Measurements from ENCODE around the gene WDR82.
A peak's percentile ranks its signal among the peaks of the same experiment; 100 is the strongest.

Gene WDR82

GRCh38 chr3:52240059-52240885 is 38.2 kb downstream of the WDR82 start:
- peak overlapping the region; percentile 98 for H3K4me3 ChIP-seq (ENCODE audit: low read depth, low read length)
- no peak for TF ChIP-seq CTCF (IDR thresholded peaks at IDR 0.05; ENCODE audit: borderline replicate concordance, insufficient read depth, low read depth, low read length)

GRCh38 chr3:52238761-52239701 is 39.4 kb downstream of the WDR82 start, which contains the start of gene TWF2:
Gene TWF2, minus strand, starts transcription at chr3:52239158. Its CDS starts 142 bp downstream, at chr3:52239016.
- TF ChIP-seq CTCF (IDR thresholded peaks at IDR 0.05; ENCODE audit: borderline replicate concordance, insufficient read depth, low read depth, low read length), result peak; percentile 49; the same call in 1 of the 2 replicates
- H3K4me3 ChIP-seq (ENCODE audit: low read depth, low read length), result peak within 1 kb of the TSS; percentile 98

GRCh38 chr3:52238193-52238760 is 40.2 kb downstream of the WDR82 start:
- peak overlapping the region; percentile 98 for H3K4me3 ChIP-seq (ENCODE audit: low read depth, low read length)
- TF ChIP-seq CTCF (IDR thresholded peaks at IDR 0.05; ENCODE audit: borderline replicate concordance, insufficient read depth, low read depth, low read length), result no peak

GRCh38 chr3:52237657-52238172 is 40.7 kb downstream of the WDR82 start:
- H3K4me3 ChIP-seq (ENCODE audit: low read depth, low read length), result peak overlapping the region; percentile 98
- TF ChIP-seq CTCF (IDR thresholded peaks at IDR 0.05; ENCODE audit: borderline replicate concordance, insufficient read depth, low read depth, low read length), result no peak

- peak overlapping the region; percentile 98 for H3K4me3 ChIP-seq (ENCODE audit: low read depth, low read length)
- TF ChIP-seq CTCF (IDR thresholded peaks at IDR 0.05; ENCODE audit: borderline replicate concordance, insufficient read depth, low read depth, low read length), result no peak
Measured at GRCh38 chr3:52237006-52237656, 41.3 kb downstream of the WDR82 start.

- TF ChIP-seq CTCF (IDR thresholded peaks at IDR 0.05; ENCODE audit: borderline replicate concordance, insufficient read depth, low read depth, low read length), result 0 out of 2 replicates have a peak, but pooled peaks have one; percentile 12
- H3K4me3 ChIP-seq (ENCODE audit: low read depth, low read length), result no peak overlapping the region
Measured at GRCh38 chr3:52236424-52236886, 42.0 kb downstream of the WDR82 start.

All from GM12875 (cell line).